Mammary microvascular endothelial cell (primary cell): ENCODE data around the gene REG3A. TPM values are rescaled to one million over a fixed set of nuclear protein-coding genes. Genes with fewer than 3 reads are reported as not detected.

Experiments used
- total RNA-seq: library from RNA; depleted of rRNA; stranded (reverse); fragments of >200 nt; gene quantifications from 2 replicates; pipeline ENCODE4 v1.2.3, GENCODE V29; 2015

Gene REG3A
- total RNA-seq = not detected in 2 replicates

GRCh38 chr2:79159653-79160052, at the start of gene REG3A:
REG3A (minus strand) TSS chr2:79159753; CDS start chr2:79159405, 348 bp downstream.

GRCh38 chr2:79120194-79120713, 39.3 kb downstream of the REG3A start, which contains the start of gene REG1A:
REG1A (plus strand) TSS chr2:79120488; CDS start chr2:79120862, 374 bp downstream.

Other genes starting within 250 kb of the REG3A start
- gene REG3G, start 134.1 kb downstream of the REG3A start, total RNA-seq = not detected in 2 replicates
- not detected in 2 replicates for gene REG1B, start 71.8 kb downstream of the REG3A start, total RNA-seq
- gene REG1A, start 39.3 kb downstream of the REG3A start, total RNA-seq = not detected in 2 replicates